Cerebellar nuclear complex (tissue), 1 donor: ENCODE measurements around the gene PNKP.

Experiments
- DNase-seq, 2 experiments: peaks; one replicate each; lab custom pipeline; 2025; lab: John Stamatoyannopoulos, UW

PNKP gene

DNA sequence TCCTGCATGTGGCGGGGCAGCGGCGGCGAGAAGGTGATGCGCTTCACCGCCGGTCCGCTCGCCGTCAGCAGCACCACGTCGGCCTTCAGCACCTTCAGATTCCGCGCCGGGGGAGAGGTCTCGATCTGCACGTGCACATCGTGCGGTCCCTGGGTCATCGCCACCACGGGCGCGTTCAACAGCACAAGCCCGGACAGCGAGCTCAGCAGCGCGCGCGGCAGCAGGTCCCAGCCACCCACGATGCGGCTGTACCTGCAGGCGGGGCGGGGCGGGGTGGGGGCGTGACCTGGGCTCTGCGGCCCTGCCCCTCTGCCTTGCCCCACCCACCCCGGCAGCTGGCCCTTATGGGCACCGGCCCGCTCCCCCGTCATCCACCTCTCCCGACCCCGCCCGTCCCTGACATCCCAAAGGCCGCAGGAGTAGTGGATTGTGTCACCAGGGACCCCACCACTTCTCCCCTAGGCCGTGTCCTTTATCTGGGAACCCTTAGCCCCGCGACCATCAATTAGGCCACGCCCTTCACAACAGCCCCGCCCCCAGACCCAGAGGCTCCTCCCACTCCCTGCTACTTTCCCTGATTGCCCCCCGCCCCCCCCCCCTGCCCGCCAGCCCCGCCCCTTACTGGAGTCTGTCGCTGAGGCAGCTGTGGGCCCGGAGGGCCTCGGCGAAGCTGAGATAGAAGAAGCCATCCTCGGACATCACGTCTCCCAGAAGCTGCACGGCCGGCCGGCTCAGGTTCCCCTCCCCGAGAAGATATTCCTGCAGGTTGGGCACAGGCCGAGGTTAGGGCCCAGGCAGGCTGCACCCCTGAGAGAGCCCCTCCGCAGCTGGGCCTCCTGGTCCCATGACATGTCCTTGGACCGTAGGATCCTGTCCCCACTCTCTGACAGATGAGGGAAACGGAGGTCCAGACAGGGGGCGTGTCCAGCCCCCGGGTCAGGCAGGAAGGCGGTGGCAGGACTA, 23.3 kb upstream of the PNKP start:
- DNase-seq, result no peak

DNA sequence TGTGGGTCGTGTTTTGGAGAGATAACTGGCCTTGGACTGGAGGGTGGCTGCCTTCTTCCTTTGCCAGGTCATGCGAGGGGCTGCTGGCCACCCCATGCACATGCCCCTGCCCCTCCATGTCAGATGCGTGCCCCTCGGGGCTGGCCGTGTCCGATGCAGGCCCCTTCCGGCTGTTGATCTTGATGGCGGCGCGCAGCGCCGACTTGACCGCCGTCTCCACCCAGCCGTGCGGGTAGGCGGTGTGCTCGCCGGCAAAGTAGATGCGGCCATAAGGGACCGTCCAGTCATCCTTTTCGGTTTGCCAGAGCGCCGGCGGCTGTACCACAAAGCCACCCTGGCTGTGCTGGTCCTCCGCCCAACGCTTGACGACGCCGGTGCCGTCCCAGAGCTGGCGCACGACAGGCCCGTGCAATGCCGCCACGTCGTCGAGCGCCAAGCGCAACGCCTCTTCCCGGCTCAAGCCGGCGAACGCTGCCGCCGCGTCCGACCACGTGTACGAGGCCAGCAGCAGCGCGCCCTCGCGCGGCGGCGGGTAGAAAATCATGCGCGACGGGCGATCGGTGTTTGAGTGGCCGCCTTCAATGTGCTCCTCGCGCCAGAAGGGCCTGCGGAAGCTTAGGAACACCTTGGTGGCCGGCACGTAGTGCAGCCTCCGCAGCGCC, 22.4 kb upstream of the PNKP start:
- DNase-seq, result no peak

DNA sequence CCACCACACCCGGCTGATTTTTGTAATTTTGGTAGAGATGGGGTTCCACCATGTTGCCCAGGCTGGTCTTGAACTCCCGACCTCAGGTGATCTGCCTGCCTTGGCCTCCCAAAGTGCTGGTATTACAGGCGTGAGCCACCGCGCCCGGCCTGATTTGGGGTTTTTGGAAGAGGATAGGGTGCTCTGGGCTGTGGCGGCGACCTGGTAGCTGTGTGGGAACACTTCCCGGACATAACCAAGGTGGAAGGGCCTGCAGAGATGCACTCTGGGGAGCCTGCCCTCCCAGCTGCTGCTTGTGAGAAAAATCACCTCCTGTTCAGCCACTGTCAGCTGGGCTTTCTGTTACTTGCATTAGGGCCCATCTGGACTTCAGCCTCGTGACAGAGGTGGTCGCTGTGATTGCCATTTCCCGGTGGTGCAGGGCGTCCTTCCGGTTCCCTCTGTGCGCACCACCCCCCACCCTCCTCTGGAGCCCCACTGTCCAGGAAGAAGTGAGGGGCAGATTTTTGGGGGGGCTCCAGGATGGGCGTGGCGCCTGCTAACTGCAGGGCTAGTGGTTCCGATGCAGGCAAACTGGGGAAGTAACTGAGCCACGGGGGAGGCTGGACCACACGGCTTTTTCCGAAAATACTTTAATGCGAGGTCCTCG, 21.8 kb upstream of the PNKP start:
- no peak for DNase-seq

DNA sequence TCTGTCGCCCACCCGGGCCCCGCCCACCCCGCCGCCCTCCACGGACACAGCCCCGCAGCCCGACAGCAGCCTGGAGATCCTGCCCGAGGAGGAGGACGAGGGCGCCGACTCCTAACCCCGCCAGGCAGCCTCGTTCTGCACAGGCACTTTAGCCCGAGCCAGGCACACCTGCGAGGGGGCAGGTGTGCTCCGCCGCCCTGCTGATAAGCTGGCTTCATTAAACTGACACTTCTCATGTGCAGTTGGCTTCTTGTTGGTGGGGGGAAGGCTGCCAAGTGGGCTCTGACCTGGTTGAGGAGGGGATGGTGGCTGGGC, 21.1 kb upstream of the PNKP start:
- DNase-seq, result no peak

DNA sequence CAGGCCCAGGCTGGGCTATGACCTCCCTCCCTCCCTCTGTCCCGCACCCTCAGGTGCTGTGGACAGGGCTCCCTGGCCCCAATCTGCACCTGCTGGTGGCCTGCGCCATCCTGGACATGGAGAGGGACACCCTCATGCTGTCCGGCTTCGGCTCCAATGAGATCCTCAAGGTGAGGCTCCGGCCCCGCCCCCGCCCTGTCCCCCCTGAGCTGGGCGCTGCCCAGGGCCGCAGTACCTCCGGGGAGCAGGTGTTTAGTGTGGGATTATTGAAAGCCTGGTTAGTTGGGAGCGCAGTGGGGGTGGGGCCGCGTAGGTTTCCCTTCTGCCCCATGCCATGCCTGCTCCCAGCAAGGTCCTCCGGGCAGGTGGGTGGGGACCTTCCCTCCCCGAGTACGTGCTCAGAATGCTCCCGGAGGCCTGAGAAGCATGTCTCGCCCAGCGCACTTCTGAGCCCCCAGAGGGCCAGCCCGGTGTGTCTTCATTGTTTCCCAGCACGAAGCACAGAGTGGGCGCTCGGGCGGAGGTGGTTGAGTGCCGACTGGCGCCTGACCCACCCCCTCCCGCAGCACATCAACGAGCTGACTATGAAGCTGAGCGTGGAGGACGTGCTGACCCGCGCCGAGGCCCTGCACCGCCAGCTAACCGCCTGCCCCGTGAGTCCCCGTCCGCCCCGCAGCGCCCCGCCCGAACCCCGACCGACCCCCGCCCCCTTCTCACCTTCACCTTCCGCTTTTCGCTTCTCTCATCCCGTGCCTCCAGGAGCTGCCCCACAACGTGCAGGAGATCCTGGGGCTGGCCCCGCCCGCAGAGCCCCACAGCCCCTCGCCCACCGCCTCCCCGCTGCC, 20.5 kb upstream of the PNKP start:
- DNase-seq, result no peak

DNA sequence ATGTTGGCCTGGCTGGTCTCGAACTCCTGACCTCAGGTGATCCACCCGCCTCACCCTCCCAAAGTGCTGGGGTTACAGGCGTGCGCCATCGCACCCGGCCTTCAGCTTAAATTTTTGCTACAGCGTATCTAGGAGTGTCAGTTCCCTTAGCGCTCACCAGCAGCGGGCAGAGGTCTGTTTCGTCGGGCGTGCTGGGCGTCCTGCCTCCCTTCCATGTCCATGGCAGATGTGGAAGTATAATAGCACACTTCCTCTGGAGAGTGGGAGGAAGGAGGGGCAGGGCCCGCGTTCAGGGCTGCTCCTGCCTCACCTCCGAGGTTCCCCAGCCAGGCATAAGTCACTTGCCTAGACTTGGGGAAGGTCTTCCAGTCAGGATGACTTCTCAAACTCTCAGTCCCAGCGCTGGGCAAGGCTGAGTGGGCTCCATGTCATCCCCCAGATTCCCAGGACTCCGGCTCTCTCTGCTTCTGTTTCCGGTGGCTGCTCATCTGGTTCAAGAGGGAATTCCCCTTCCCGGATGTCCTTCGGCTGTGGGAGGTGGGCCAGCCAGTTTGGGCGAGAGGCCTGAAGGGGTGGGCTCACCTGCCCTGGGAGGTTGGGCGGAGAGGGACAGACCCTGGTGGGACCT, 19.8 kb upstream of the PNKP start:
- DNase-seq, result no peak

DNA sequence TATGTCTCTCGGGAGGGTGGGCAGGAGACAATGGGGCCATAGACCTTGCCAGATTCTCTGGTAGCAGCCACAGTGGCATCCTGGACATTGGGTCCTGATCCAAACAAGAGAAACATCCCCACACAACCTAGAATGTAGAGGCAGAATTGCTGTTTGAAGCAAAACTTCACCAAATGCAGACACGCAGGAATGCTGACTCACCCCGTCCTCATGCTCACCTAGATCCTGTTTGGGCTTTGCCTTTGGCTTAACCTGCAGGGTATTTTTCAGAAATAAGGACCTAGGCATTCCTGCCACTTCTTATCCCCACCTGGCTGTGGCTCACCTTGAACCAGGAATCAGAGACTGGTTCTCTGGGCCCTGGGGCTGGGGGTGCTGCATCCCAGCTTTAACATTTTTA, 17.4 kb upstream of the PNKP start:
- no peak for DNase-seq

DNA sequence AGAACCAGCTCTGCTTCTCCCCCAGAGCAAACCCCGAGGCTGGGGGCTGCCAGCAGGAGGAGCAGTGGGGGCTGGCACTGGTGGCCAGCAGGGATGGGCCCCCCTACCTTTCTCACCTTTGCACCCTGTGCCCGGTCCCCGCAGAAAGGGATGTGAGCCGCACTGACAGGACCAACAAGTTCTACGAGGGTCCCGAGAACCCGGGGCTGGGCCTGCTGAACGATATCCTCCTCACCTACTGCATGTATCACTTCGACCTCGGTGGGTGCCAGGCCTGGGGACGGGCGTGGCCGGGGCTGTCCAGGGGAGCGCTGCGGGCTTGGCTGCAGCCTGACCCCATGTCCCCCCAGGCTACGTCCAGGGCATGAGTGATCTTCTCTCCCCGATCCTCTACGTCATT, 16.7 kb upstream of the PNKP start:
- no peak for DNase-seq

DNA sequence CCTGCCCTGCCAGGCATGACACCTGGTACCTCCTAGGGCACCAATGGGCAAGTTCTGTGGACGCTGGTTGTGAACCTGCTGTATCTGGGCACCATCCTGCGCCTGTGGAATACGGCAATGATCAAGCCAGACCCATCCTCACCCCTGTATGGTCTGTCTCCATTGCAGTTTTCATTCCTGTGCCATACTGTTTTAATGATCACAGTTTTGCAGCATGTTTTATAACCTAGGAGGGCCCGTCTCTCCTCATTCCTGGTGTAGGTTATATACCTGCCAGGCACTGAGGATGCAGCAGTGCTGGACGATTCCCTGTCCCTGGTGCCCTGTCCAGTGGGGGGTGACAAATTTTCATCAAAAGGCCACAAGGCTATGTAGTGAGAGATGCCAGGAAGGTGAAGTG, 15.7 kb upstream of the PNKP start:
- no peak for DNase-seq

DNA sequence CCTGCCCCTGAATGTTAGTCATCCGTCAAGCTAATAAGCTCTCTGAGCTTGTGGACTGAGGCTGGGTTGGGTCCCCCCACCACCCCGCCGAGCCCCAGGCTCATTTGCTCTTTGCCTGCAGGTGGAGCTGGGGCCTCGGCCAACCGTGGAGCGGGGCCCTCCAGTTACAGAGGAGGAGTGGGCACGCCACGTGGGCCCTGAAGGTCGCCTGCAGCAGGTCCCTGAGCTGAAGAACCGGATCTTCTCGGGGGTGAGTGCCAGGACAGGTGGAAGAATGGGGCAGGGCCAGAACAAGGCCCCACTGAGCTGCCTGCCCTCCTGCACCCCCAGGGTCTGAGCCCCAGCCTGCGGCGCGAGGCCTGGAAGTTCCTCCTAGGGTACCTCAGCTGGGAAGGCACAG, 15.3 kb upstream of the PNKP start:
- no peak for DNase-seq

DNA sequence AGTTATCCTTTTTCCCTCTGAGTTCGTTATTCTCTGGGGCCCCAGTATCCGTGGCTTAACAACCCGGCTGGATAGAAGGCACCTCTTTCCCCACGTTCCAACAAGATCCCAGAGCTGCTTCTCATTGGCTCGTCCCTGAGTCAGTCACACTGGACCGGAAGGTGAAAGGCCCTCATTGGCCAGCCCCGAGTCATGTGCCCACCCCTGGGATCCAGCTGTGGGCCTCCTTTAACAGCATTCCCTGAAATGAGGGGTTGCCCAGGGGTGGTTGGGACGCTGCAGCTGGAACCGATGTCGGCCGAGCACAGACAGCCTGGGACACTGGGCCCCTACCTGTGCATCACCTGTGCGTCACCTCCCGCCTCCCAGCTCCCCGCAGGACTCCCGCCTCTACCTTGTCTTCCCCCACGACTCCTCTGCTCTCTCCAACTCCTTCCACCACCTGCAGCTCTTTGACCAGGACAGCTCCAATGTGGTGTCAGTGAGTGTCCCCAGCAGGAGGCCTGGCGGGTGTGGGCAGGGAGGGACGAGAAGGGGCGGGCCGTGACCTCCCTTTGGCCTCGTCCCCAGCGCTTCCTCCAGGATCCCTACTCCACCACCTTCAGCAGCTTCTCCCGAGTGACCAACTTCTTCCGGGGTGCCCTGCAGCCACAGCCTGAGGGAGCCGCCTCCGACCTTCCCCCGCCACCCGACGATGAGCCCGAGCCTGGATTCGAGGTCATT, 14.5 kb upstream of the PNKP start:
- no peak for DNase-seq

DNA sequence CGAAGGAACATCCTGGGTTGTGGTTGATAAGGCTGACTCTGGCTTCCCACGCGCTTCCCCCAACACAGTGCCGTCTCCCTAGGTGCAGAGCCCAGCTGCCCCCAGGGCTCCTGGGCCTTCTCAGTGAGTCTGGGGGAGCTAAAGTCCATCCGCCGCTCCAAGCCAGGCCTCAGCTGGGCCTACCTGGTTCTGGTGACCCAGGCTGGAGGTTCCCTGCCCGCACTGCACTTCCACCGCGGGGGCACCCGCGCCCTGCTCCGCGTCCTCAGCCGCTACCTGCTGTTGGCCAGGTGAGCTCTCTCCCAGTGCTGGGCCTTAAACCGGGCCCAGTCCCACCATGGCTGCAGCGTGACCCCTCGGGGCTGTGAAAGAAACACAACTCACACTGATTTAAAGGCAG, 13.8 kb upstream of the PNKP start:
- DNase-seq, result no peak

DNA sequence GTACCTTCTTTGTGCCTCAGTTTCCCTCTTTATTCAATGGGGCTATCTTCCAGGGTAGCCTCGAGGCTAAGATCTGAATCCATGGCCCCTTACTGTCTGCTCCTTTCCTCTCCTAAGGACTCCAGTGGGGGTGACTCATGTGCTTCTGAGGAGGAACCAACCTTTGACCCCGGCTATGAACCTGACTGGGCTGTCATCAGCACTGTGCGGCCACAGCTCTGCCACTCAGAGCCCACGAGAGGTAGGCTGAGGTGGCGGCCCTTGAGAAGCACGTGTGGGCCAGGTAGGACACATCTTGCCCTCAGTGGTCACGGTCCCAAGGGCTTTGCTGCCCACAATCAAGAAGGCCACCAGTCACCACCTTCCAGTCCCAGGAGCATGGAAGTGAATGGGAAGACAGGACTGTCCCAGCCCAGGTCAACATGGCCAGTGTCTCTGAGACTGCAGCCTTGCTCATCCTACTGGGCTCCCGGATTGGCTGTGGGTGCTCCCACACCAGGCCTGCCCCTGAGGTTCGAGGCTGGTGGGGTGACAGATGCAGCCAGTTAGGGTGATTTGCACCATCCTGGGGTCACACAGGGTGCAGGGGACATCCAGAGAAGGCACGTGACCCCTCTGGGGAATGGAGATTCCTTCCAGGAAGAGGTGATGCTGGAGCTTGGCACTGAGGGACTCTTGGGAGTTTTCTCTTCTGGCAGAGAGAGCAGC, 12.9 kb upstream of the PNKP start:
- DNase-seq, result no peak

DNA sequence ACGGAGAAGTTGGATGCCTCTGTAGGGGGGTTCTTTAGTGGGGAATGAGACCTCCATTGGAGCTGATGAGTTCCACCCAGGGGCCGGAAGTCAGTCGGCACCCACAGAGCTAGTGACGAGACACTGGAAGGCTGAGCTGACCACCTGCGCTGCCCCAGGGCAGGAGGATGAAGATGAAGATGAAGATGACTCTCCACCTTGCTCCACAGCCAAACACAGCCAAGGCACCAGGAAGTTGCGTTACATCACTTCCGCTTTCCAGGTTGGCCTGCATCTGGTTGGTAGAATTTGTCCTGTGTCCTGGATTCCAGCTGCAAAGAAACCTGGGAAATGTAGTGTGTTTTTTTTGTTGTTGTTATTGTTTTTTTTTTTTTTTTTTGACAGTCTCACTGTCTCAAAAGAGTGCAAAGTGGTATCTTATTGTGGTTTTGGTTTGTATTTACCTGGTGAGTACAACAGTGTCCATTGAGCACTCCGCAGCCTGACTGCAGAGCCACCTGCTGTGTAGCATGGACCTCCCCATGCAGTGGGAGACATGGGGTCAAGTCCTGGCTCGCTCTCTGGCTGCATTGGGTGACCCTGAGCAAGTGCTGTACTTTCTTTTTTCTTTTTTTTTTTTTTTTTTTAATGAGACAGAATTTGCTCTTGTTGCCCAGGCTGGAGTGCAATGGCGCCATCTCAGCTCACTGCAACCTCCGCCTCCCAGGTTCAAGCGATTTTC, 12.0 kb upstream of the PNKP start:
- no peak for DNase-seq

DNA sequence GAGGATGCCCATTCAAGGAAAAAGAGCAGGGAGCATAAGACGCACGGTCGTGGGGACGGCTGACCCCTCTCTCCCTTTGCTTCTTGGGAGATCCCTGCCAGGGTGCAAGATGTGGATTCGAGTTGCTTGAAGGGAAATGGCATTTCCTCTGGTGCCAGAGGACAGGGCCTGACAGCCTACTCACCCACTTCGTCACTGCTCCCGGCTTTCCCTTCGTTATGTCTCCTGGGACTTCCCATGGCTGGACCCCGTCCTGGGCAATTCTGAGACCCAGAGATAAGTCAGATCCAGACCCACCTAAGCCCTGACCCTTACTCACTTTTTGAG, 11.3 kb upstream of the PNKP start:
- DNase-seq, result no peak

DNA sequence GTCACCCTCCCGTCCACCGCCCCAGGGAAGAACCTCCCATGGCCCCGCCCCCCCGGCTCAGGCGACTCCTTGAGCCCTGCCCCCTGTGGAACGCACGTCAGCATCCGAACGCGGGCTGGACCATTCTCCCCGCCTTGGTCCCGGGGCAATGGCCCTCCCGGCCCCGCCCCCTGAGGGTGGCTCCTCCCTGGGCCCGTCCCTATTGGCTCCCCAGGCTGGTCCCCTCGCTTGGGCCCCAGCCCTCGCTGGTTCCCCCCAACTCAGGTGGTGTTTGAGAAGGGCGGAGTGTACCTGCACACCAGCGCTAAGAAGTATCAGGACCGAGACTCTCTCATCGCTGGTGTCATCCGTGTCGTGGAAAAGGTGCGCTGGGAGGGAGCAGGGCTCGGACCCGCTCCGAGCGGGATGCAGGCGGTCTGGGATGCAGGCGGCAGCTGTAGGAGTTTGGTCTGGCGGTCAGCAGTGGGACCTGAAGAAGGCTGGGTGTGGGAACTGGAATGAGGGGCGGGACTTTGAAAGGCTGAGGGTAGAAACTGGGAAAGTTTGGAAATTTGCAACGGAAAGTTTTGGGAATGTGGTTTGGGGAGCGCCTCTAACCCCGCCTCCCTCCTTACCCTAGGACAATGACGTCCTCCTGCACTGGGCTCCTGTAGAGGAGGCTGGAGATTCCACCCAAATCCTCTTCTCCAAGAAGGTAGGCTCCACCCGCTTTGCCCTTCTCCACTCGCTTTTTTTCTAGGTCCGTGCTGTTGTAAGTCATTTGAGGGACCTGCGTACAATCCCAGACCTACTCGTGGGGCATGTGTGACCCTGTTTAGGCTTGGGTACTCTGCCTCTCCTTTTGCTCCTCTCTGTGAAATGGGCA, 10.7 kb upstream of the PNKP start:
- DNase-seq, result peak; percentile 52 to 81

DNA sequence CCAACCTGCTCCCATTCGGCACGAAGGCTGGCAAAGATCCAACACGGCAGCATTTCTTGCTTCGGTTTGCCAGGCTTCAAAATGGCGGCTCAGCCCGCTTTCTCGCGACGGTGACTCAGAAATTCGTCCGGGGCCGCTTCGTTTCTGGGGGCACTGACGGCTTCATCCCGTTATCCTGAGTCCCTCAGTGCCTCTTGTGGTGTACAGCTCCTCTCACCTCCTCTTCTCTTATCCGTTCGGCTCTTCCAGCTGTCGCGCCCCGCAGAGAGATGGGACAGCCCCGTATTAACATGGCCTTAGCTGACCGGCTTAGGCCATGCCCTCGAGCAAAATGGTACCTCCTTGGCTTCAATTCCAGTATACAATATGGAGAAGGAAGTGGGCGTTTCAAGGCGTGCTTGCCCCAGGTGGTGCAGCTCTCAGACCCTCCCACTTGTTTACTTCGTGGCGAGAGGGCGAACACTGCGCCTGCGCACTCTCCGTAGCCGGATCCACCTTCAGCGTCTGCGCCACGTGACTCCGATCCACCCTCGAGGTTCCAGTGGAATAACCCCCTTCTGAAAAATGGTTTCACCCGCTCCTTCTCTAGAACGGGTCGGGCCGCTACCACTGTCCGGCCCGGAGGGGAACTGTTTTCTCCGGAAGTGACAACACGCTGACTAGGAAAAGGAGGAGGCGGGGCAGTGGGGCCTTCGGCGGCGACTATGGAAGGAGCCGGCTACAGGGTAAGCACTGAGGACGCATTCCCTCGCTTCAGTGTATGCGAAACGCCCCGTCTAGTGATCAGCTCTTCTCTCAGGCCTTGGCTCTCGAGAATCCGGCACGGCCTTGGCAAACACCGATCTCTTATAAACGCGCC, 9.9 kb upstream of the PNKP start, which contains the start of the genes AKT1S1 and TBC1D17:
AKT1S1 (minus strand) TSS at position 336 of the 859 bp plus-strand sequence. CDS start 4,060 bp downstream, outside the sequence.
TBC1D17 (plus strand) TSS at position 683 of the 859 bp plus-strand sequence; CDS start at position 705, 22 bp downstream.
- DNase-seq, result peak; percentile 95 to 99
